ENCODE results near the gene TMEM235. TPM values are rescaled to one million over a fixed set of nuclear protein-coding genes. Genes with fewer than 3 reads are reported as not detected.
"Not testable (repeated sequence)": the region's sequence is repeated elsewhere in the genome, so short reads cannot be mapped to it uniquely, and the experiment has no call there.

The TMEM235 gene
- total and polyA plus RNA-seq, 9 of the 15 experiments (the other 6 are each of a cell fraction or from before 2014, with no cell fraction given), result not detected

- in situ Hi-C loops (cut with MboI) (no loop called here), intact Hi-C loops (cut with micrococcal nuclease) (no loop called here)
- H3K9ac ChIP-seq (ENCODE audit: insufficient read depth in 1 of 2, low read depth in 2 of 2, low read length in 2 of 2), result peak overlapping the region in 1 of 2 experiments; percentile 45; a peak in 2 of 4 replicates
- H3K79me2 ChIP-seq (ENCODE audit: control insufficient read depth, insufficient read depth, low read length), result no peaks in the 10 kb centered on the region
- no peak overlapping the region for H3K4me2 ChIP-seq (ENCODE audit: insufficient read depth, low read length)
- CTCF ChIA-PET (ENCODE audit: low intra/inter-chr PET ratio), result no interaction called here
- peaks cover 5 to 54% of the 10 kb centered on the region in 2 experiments; a peak in 4 of 5 replicates for H3K4me1 ChIP-seq (replicated peaks in 1 of 2; ENCODE audit: control insufficient read depth in 2 of 2, insufficient read depth in 2 of 2, low read length in 2 of 2)
- WGBS (ENCODE audit: insufficient coverage, low coverage, missing lambda C conversion rate), result 63% methylated on average over 14 of the region's 17 CpGs
- no peaks in the 10 kb centered on the region for H3K9me3 ChIP-seq (replicated peaks; ENCODE audit: control insufficient read depth, insufficient read depth, low read depth, low read length)
- no peak overlapping the region for H3K4me3 ChIP-seq
- POLR2A ChIA-PET, result interaction anchor here (0.6 to 1.2 kb wide), 2 partner anchors 13 to 20 kb away, joined by 3 read pairs; no protein-coding TSS in a partner anchor
- peaks cover under 1% of the 10 kb centered on the region for H3K9me1 ChIP-seq (ENCODE audit: control insufficient read depth, insufficient read depth, low read length)
- no TSS peak for BruUV-seq (replicated peaks)
- no peak for FAIRE-seq
- H2AFZ ChIP-seq (ENCODE audit: low read depth, low read length), result no peak overlapping the region
- H3K36me3 ChIP-seq (ENCODE audit: control insufficient read depth, insufficient read depth, low read length), result no peaks in the 10 kb centered on the region
- no peaks in the 10 kb centered on the region for H4K20me1 ChIP-seq (replicated peaks; ENCODE audit: control insufficient read depth, insufficient read depth, low read length)
- no peak for DNase-seq (ENCODE audit: extremely low read depth in 1 of 4, low spot score in 3 of 4)
- no peak for ATAC-seq
- TF ChIP-seq E2F6 (IDR thresholded peaks at IDR 0.05; ENCODE audit: borderline replicate concordance in 1 of 2, extremely low read depth in 1 of 2, insufficient read depth in 1 of 2, insufficient read length in 1 of 2, low read depth in 1 of 2, low read length in 1 of 2, poor library complexity in 1 of 2, severe bottlenecking in 1 of 2), result no peak
- no peak for TF ChIP-seq NR1H2 (CRISPR knock-in tag; IDR thresholded peaks at IDR 0.05)
- no peak for TF ChIP-seq FOS (IDR thresholded peaks at IDR 0.05; ENCODE audit: extremely low read depth, insufficient read length)
- no peak for TF ChIP-seq ZNF140 (CRISPR knock-in tag; IDR thresholded peaks at IDR 0.05)
- TF ChIP-seq NELFE (IDR thresholded peaks at IDR 0.05; ENCODE audit: insufficient read depth, insufficient read length), result no peak
- no peak for TF ChIP-seq HIVEP1 (CRISPR knock-in tag; IDR thresholded peaks at IDR 0.05)
- no peak for TF ChIP-seq ZC3H4 (CRISPR knock-in tag; IDR thresholded peaks at IDR 0.05; ENCODE audit: borderline replicate concordance)
- H3K27me3 ChIP-seq (ENCODE audit: control insufficient read depth in 2 of 2, insufficient read depth in 2 of 2, low read length in 2 of 2), result no peaks in the 10 kb centered on the region
- H3K27ac ChIP-seq (ENCODE audit: extremely low read depth, low read depth, low read length), result no peak overlapping the region
These were observed 2.9 kb downstream of the TMEM235 start for GRCh38 chr17:78234261-78234865.

GRCh38 chr17:78235022-78235421, 3.6 kb downstream of the TMEM235 start:
- H3K9me1 ChIP-seq (ENCODE audit: control insufficient read depth, insufficient read depth, low read length); H3K4me3 ChIP-seq; DNase-seq (ENCODE audit: extremely low read depth in 1 of 4, low spot score in 3 of 4); intact Hi-C loops (cut with micrococcal nuclease); H3K9ac ChIP-seq (ENCODE audit: insufficient read depth in 1 of 2, low read depth in 2 of 2, low read length in 2 of 2); CTCF ChIA-PET (ENCODE audit: low intra/inter-chr PET ratio); H3K27ac ChIP-seq (ENCODE audit: extremely low read depth, low read depth, low read length); H3K36me3 ChIP-seq (ENCODE audit: control insufficient read depth, insufficient read depth, low read length); H2AFZ ChIP-seq (ENCODE audit: low read depth, low read length); H3K9me3 ChIP-seq (replicated peaks; ENCODE audit: control insufficient read depth, insufficient read depth, low read depth, low read length); H3K4me2 ChIP-seq (ENCODE audit: insufficient read depth, low read length); ATAC-seq; in situ Hi-C loops (cut with MboI); FAIRE-seq; H3K79me2 ChIP-seq (ENCODE audit: control insufficient read depth, insufficient read depth, low read length); H3K27me3 ChIP-seq (ENCODE audit: control insufficient read depth in 2 of 2, insufficient read depth in 2 of 2, low read length in 2 of 2); H4K20me1 ChIP-seq (replicated peaks; ENCODE audit: control insufficient read depth, insufficient read depth, low read length); BruUV-seq (replicated peaks): not testable (repeated sequence)
- POLR2A ChIA-PET, result interaction anchor here (0.6 to 4.0 kb wide), 3 partner anchors 9 to 20 kb away, joined by 3 to 14 read pairs (median 3); no protein-coding TSS in a partner anchor
- 97% methylated on average over 3 of the region's 6 CpGs for WGBS (ENCODE audit: insufficient coverage, low coverage, missing lambda C conversion rate)
- H3K4me1 ChIP-seq (replicated peaks in 1 of 2; ENCODE audit: control insufficient read depth in 2 of 2, insufficient read depth in 2 of 2, low read length in 2 of 2), result peaks cover 11 to 60% of the 10 kb centered on the region in 2 experiments; a peak in 4 of 5 replicates
